GM12878 (cell line): ENCODE data around the gene SBNO2. TPM values are rescaled to one million over a fixed set of nuclear protein-coding genes. Genes with fewer than 3 reads are reported as not detected.

Source experiments
- CBX3 ChIP-seq: fragments of 200-600 bp; sonication (generic); IDR thresholded peaks from 2 replicates; pipeline ENCODE4 v1.6.1; 2016; ENCODE audit warnings: low read depth, borderline replicate concordance
- ETV6 ChIP-seq, 2 experiments: fragments of 450-650 bp in 1 of 2; IDR thresholded peaks in 1 of 2; conservative IDR thresholded peaks in 1 of 2; 2 replicates each; pipeline ENCODE4 v1.6.1; 2014; ENCODE audit warnings: antibody characterized with exemption in 1 of 2, borderline replicate concordance in 1 of 2, low read depth in 1 of 2, mild to moderate bottlenecking in 1 of 2, moderate library complexity in 1 of 2
- EZH2 ChIP-seq: IDR thresholded peaks from 2 replicates; pipeline ENCODE4 v1.6.1; 2012; ENCODE audit warnings: low read depth, mild to moderate bottlenecking, control low read depth, inconsistent platforms, low read length, borderline replicate concordance; ENCODE audit not compliant: control insufficient read depth
- FOXK2 ChIP-seq: fragments of 450-650 bp; IDR thresholded peaks from 2 replicates; pipeline ENCODE4 v1.6.1; 2017; ENCODE audit warnings: mild to moderate bottlenecking, moderate library complexity
- FOXM1 ChIP-seq: IDR thresholded peaks from 2 replicates; pipeline ENCODE4 v1.6.1; 2012; ENCODE audit warnings: low read depth, mild to moderate bottlenecking, inconsistent platforms, low read length, moderate library complexity
- HCFC1 ChIP-seq: fragments of 150-350 bp; IDR thresholded peaks from 2 replicates; pipeline ENCODE4 v1.6.1; 2014; ENCODE audit warnings: low read length
- HDAC2 ChIP-seq: fragments of 200-600 bp; sonication (generic); IDR thresholded peaks from 2 replicates; pipeline ENCODE4 v1.6.1; 2017
- IKZF1 ChIP-seq: fragments of 450-650 bp; conservative IDR thresholded peaks from 2 replicates; pipeline ENCODE4 v1.6.1; 2017; ENCODE audit warnings: antibody characterized with exemption, mild to moderate bottlenecking
- MTA2 ChIP-seq: fragments of 450-650 bp; IDR thresholded peaks from 2 replicates; pipeline ENCODE4 v1.6.1; 2016; ENCODE audit warnings: low read depth, mild to moderate bottlenecking, moderate library complexity
- PAX5 ChIP-seq: IDR thresholded peaks from 2 replicates; pipeline ENCODE4 v1.6.1; 2011; ENCODE audit warnings: low read depth, low read length, borderline replicate concordance
- POU2F2 ChIP-seq: IDR thresholded peaks from 3 replicates; pipeline ENCODE4 v1.6.1; 2011; ENCODE audit warnings: low read depth, mild to moderate bottlenecking, low read length, borderline replicate concordance
- SUZ12 ChIP-seq: fragments of 200-600 bp; sonication (generic); IDR thresholded peaks from one replicate; pipeline ENCODE4 v1.6.1; 2018; ENCODE audit warnings: antibody characterized with exemption, mild to moderate bottlenecking; ENCODE audit not compliant: unreplicated experiment
- TAF1 ChIP-seq: IDR thresholded peaks from 2 replicates; pipeline ENCODE4 v1.6.1; 2011; ENCODE audit warnings: mild to moderate bottlenecking, low read depth, low read length, borderline replicate concordance
- TARDBP ChIP-seq: IDR thresholded peaks from 2 replicates; pipeline ENCODE4 v1.6.1; 2016; ENCODE audit warnings: borderline replicate concordance
- TCF3 ChIP-seq: IDR thresholded peaks from 2 replicates; pipeline ENCODE4 v1.6.1; 2012; ENCODE audit warnings: low read depth, mild to moderate bottlenecking, low read length, borderline replicate concordance; ENCODE audit not compliant: insufficient read depth
- ZBED1 ChIP-seq: IDR thresholded peaks from 2 replicates; pipeline ENCODE4 v1.6.1; 2016; ENCODE audit warnings: borderline replicate concordance
- ZNF622 ChIP-seq: fragments of 450-650 bp; IDR thresholded peaks from 2 replicates; pipeline ENCODE4 v1.6.1; 2017; ENCODE audit warnings: mild to moderate bottlenecking, inconsistent platforms
- ZSCAN29 ChIP-seq: fragments of 450-650 bp; IDR thresholded peaks from 2 replicates; pipeline ENCODE4 v1.6.1; 2017; ENCODE audit warnings: mild to moderate bottlenecking, moderate library complexity
- polyA plus RNA-seq, 11 experiments: library from polyadenylated mRNA; depleted of rRNA in 4 of 11; unstranded in 6 of 11; stranded (reverse) in 5 of 11; fragments of >200 nt; fragmentation: Nextera tagmentation in 4 of 11; fragmentation: Illumina TruSeq in 1 of 11; extraction: Ambion mirVana in 4 of 11; extraction: Trizol in 1 of 11; gene quantifications; 1 replicate in 1 of 11; 2 replicates in 10 of 11; pipeline versions ENCODE4 v1.2.1 to v1.2.3, GENCODE V29; 2011 to 2016; ENCODE audit warnings: inconsistent platforms in 2 of 11, missing spikeins in 2 of 11, low read depth in 1 of 11
- total RNA-seq, 4 experiments: library from RNA; depleted of rRNA in 3 of 4; stranded (reverse); fragments of >200 nt in 3 of 4; fragmentation: Illumina TruSeq in 1 of 4; extraction: Trizol in 1 of 4; gene quantifications; 2 replicates each; pipeline versions ENCODE4 v1.2.1 to v1.2.3, GENCODE V29; 2013 to 2021
- TF ChIP-seq, protein P1 (sequence below): fragments of 150-350 bp; IDR thresholded peaks from 2 replicates; pipeline ENCODE4 v1.6.1; 2014; ENCODE audit warnings: mild to moderate bottlenecking, low read depth, low read length
- TF ChIP-seq, protein P2 (sequence below): fragments of 450-650 bp; IDR thresholded peaks from 2 replicates; pipeline ENCODE4 v1.6.1; 2016; ENCODE audit warnings: mild to moderate bottlenecking
- TF ChIP-seq, protein P3 (sequence below): fragments of 450-650 bp; formaldehyde crosslinking; IDR thresholded peaks from 2 replicates; pipeline ENCODE4 v1.4.0; 2022; ENCODE audit warnings: mild to moderate bottlenecking, moderate library complexity
- TF ChIP-seq, protein P4 (sequence below), 3 experiments: IDR thresholded peaks in 2 of 3; conservative IDR thresholded peaks in 1 of 3; 2 replicates each; pipeline ENCODE4 v1.5.1; 2011; ENCODE audit warnings: low read depth in 3 of 3, low read length in 3 of 3, mild to moderate bottlenecking in 3 of 3, control low read depth in 2 of 3, moderate library complexity in 2 of 3, inconsistent platforms in 1 of 3, mixed read lengths in 1 of 3; ENCODE audit not compliant: control insufficient read depth in 2 of 3, insufficient read depth in 1 of 3; ENCODE audit errors: extremely low read depth in 1 of 3

SBNO2 gene
- total and polyA plus RNA-seq, 10 of the 15 experiments (the other 5 are each of a cell fraction or from before 2014, with no cell fraction given), result 0.08 to 44.6 (median 5.4) TPM

DNA sequence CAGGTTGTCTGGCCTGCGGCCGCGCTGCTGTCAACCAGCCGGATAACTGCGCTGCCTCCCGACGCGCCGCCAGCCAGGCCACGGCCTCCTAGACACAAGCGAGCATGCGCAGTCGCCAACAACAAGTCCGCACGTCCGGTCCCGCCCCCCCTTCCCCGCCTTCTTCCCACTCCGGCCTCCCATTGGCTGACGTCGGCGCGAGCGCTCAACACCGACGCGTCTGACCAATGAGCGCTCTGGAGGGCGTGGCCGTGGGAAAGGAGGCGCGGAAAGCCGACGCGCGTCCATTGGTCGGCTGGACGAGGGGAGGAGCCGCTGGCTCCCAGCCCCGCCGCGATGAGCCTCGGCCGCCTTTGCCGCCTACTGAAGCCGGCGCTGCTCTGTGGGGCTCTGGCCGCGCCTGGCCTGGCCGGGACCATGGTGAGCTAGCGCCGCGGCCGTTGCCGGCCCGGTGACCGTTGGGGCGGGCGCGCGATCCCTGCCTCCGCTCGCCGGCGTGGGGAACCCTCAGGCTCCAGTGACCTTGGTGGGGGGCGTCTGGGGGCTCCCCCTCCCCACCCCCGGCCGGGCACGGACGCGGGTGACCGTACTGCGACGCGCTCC is 70.3 kb downstream of the SBNO2 start, which contains the start of gene GPX4 (continued):
- no peak for TF ChIP-seq ETV6 (conservative IDR thresholded peaks at IDR 0.05 in 1 of 2, IDR thresholded peaks at IDR 0.05 in 1 of 2; ENCODE audit: borderline replicate concordance in 1 of 2, low read depth in 1 of 2)
- peak; percentile 92 for TF ChIP-seq POU2F2
- no peak for TF ChIP-seq TARDBP
- TF ChIP-seq CBX3, result no peak
- TF ChIP-seq, protein P1, sequence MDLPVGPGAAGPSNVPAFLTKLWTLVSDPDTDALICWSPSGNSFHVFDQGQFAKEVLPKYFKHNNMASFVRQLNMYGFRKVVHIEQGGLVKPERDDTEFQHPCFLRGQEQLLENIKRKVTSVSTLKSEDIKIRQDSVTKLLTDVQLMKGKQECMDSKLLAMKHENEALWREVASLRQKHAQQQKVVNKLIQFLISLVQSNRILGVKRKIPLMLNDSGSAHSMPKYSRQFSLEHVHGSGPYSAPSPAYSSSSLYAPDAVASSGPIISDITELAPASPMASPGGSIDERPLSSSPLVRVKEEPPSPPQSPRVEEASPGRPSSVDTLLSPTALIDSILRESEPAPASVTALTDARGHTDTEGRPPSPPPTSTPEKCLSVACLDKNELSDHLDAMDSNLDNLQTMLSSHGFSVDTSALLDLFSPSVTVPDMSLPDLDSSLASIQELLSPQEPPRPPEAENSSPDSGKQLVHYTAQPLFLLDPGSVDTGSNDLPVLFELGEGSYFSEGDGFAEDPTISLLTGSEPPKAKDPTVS, result no peak
- TF ChIP-seq PAX5, result no peak
- TF ChIP-seq FOXK2, result no peak
- TF ChIP-seq HCFC1, result peak; percentile 32; the same call in 1 of the 2 replicates
- TF ChIP-seq ZBED1, result no peak
- no peak for TF ChIP-seq SUZ12
- TF ChIP-seq HDAC2, result no peak
- TF ChIP-seq, protein P2, sequence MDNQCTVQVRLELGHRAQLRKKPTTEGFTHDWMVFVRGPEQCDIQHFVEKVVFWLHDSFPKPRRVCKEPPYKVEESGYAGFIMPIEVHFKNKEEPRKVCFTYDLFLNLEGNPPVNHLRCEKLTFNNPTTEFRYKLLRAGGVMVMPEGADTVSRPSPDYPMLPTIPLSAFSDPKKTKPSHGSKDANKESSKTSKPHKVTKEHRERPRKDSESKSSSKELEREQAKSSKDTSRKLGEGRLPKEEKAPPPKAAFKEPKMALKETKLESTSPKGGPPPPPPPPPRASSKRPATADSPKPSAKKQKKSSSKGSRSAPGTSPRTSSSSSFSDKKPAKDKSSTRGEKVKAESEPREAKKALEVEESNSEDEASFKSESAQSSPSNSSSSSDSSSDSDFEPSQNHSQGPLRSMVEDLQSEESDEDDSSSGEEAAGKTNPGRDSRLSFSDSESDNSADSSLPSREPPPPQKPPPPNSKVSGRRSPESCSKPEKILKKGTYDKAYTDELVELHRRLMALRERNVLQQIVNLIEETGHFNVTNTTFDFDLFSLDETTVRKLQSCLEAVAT, result no peak
- no peak for TF ChIP-seq MTA2
- 0 out of 2 replicates have a peak, but pooled peaks have one; percentile 23 for TF ChIP-seq ZSCAN29
- TF ChIP-seq FOXM1, result no peak
- no peak for TF ChIP-seq EZH2
- 0 out of 2 replicates have a peak, but pooled peaks have one; percentile 70 for TF ChIP-seq TCF3
- TF ChIP-seq, protein P3, sequence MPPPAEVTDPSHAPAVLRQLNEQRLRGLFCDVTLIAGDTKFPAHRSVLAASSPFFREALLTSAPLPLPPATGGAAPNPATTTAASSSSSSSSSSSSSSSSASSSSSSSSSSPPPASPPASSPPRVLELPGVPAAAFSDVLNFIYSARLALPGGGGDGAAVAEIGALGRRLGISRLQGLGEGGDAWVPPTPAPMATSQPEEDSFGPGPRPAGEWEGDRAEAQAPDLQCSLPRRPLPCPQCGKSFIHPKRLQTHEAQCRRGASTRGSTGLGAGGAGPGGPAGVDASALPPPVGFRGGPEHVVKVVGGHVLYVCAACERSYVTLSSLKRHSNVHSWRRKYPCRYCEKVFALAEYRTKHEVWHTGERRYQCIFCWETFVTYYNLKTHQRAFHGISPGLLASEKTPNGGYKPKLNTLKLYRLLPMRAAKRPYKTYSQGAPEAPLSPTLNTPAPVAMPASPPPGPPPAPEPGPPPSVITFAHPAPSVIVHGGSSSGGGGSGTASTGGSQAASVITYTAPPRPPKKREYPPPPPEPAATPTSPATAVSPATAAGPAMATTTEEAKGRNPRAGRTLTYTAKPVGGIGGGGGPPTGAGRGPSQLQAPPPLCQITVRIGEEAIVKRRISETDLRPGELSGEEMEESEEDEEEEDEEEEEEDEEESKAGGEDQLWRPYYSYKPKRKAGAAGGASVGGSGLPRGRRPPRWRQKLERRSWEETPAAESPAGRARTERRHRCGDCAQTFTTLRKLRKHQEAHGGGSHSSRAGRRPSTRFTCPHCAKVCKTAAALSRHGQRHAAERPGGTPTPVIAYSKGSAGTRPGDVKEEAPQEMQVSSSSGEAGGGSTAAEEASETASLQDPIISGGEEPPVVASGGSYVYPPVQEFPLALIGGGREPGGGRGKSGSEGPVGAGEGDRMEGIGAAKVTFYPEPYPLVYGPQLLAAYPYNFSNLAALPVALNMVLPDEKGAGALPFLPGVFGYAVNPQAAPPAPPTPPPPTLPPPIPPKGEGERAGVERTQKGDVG, result no peak
- TF ChIP-seq, protein P4, sequence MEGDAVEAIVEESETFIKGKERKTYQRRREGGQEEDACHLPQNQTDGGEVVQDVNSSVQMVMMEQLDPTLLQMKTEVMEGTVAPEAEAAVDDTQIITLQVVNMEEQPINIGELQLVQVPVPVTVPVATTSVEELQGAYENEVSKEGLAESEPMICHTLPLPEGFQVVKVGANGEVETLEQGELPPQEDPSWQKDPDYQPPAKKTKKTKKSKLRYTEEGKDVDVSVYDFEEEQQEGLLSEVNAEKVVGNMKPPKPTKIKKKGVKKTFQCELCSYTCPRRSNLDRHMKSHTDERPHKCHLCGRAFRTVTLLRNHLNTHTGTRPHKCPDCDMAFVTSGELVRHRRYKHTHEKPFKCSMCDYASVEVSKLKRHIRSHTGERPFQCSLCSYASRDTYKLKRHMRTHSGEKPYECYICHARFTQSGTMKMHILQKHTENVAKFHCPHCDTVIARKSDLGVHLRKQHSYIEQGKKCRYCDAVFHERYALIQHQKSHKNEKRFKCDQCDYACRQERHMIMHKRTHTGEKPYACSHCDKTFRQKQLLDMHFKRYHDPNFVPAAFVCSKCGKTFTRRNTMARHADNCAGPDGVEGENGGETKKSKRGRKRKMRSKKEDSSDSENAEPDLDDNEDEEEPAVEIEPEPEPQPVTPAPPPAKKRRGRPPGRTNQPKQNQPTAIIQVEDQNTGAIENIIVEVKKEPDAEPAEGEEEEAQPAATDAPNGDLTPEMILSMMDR (IDR thresholded peaks at IDR 0.05 in 2 of 3, conservative IDR thresholded peaks at IDR 0.05 in 1 of 3; ENCODE audit: control insufficient read depth in 2 of 3, extremely low read depth in 1 of 3, insufficient read depth in 1 of 3, low read depth in 3 of 3, low read length in 3 of 3), result no peak
- TF ChIP-seq IKZF1, result peak; percentile 21; the same call in 1 of the 2 replicates
- no peak for TF ChIP-seq ZNF622
- TF ChIP-seq TAF1, result peak; percentile 76
